NAMALWA (cell line): Measurements from ENCODE around the gene THAP3.
A peak's percentile ranks its signal among the peaks of the same experiment; 100 is the strongest.

ENCODE experiments used
- DNase-seq: peaks from one replicate; pipeline ENCODE4 v3.0.0-alpha.2; 2015; ENCODE audit warnings: low spot score

THAP3 gene

DNA sequence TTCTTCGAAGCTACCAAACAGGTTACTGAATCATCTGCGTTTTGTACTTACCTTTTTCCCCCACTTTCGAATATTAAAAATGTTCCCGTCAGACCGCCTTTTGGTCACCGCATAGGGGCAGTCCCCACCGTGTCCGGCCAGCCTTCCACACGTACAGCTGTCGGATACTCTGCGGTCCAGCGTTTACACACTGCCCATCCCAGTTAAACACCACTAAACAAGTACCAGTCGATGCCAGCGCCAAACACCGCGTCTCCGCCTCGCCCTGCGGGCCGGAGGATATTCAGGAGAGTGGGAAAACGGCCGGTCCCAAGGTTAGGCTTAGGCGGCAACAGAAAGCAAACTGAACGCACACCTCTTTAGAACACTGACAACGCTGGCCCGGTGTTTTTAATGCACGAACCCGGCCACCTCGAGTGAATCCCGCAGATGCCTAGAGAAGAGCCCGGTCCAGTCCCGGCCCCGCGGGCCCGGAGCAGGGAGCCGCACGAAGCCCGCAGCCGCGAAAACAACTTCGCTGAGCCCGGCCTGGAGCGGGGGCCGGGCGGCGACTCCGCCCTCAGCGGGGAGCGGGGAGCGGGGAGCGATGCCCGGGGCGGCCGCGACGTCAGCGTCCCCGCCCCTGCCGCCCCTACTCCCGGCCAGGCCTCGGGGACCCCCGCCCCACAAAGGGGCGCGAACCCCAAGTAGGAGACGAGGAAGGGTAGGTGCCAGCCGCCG is 11.9 kb upstream of the THAP3 start:
- peak; percentile 72 for DNase-seq

- peak; percentile 100 for DNase-seq
Measured at GRCh38 chr1:6613361-6614018, 11.2 kb upstream of the THAP3 start, which contains the start of gene PHF13. PHF13 (plus strand) TSS chr1:6613731; CDS start chr1:6614067, 336 bp downstream.

DNA sequence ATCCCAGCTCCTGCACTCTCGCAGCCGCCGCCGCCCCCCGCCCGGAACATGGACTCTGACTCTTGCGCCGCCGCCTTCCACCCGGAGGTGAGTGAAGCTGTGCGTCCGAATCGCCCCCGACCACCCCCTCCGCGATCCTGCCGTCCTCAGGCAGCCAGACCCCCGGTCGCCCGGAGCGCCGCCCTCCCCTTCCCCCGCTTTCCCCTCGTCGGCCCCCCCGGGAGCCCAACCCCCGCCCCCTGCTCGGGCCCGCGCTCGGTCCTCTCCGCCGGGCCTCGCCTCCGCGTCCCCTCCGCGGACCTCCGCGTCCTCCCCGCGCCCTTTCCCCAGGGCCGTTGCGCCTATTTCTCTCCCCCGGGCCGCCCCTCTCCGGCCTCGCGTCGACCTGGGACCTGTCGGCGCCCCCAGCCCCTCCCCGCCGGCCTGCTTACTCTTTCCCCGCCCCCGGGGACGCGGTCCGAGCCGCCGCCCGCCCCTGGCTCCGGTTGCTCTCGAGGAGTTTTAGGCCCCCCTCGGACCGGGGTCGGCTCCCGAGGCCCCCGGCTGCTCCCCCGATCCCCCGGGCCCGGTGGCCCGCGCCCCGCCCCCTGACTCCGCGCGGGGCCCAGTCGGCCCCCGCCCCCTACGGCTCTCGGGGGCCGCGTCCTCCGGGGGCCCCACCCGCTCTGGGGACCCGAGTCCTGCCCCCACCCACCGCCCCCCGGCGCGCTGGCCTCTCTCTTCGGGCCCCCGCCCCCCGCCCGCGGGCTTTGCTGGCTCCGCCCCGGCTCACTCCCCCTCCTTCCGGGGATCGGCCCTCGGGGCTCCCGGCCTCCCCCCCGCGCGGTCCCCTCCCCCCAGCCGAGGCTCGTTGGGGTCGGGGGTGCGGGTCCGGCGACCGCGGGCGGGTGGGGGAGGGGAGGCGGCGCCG is 10.4 kb upstream of the THAP3 start:
- DNase-seq, result peak; percentile 53

DNA sequence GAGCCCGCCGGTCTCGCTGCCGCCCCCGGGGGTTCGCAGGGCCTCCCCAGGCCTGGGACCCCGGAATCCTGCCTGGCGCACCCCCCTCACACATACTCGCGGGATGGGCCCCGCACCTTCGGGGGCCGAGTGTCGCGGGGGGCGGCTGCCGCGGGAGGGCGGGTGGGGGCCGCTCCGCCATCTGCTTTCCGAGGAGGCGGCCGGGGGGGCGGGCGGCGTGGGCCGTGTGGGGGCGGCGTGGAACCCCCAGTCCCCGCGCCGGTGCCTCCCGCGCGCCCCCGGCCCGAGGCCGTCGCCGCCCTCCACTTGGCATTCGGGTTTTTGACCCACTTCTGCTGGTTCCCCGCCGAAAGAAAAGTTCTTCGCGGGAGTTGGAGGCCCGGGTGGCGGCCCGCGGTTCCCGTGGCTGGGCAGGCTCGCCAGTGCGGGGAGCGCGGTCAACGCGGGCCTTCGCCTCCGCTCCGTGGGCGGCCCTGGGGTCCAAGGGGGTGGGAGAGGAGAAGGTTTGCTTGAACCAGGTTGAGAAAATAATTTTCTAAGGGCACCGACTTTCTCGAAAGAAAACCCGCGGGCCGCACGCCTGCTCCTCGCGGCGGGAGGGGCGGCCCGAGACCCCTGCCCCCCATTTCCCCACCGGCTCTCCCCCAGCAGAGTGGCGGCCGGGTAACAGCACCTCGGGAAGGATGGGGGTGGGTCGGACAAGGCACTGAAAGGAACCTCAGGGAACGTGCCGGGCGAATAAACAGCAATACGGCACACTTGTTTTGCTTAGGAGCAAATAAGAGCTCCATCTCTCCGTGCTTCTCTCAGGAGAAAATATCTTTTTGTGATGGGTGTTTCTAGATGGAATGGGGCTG is 9.5 kb upstream of the THAP3 start:
- DNase-seq, result no peak

DNA sequence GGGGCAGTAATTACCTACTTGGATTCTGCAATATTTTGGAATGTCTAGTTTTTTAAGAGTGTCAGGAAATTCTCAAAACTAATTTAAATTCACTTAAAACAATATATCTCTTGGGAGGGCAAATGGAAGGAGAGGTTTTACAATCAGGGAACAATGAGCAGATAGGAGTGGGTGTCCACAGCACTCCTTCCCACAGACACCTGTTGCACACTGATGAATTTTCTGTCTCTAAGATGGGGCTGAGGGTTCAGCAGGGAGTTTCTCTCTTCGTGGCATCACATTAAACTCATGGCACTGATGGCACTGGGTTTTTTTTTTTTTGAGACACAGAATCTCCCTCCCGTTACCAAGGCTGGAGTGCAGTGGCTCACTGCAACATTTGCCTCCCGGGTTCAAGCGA is 5.6 kb upstream of the THAP3 start:
- DNase-seq, result no peak

DNA sequence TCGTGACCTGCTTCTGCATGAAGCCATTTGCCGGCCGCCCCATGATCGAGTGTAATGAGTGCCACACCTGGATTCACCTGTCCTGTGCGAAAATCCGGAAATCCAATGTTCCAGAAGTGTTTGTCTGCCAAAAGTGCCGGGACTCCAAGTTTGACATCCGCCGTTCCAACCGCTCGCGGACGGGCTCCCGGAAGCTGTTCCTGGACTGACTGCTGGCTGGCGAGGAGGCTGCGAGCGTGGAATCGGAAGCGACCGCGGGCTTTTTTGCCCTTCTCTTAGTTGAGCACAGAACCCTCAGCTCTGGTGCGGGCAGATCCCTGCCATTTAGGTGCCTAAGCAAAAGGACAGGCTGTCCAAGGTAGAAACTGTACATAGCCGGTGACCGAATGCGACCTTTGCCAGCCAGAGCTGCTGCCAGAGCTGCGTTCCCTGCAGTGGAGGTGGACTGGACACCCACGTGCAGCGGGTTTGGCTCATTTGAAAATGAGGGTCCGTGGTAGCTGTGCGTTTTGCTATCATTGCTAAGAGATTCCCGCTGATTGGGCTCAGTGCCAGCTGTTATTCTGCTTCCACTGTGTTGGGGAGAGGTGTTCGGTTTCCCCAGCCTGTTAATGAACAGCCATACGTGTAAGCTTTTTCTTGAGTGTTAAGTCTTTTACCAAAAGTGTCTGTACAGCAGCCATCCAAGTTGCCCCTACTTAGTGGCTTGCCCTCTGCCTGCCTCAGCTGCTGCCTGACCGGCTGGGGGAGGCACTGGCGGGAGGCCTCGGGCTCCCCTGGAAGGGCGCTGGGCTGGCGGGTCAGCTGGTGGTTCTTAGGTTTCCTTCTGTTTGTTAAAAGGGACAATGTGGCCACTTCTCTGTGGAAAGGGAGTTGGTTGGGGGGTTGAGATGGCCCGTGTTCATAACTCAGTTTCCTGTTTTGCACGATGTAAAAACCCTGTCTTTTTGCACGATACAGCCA is 3.0 kb upstream of the THAP3 start:
- no peak for DNase-seq

- no peak for DNase-seq
Measured at GRCh38 chr1:6622396-6623152, 2.1 kb upstream of the THAP3 start.

DNA sequence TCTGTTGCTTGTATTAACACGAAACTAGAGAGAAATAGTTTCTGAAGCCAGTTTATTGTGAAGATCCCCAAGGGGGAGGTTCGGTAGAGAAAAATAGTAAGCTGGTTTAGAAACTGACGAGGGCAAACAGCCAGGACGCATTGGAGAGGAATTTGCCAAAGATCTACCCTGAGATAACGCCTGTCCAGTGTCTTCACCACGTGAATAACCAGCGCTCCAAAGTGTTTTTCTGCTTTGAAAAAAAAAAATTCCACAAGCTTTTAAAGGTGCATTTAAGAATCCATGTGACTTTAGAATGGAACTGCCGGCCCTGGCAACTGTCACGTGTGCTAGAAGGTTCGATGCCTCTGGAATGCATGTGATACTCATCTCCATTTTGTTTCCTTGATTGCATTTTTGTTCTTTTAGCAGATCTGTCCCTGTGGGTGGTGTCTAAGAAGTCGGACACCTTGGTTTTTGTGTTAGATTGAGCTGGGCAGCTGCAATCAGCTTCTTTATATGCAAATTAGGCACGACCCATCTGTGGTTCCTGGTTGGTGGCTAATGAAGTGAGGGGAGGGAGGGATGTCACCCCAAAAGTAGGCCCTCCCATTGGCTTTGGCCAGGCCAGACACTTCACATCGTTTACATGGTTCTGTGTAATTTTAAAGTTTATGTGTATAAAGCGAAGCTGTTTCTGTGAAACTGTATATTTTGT is 1.3 kb upstream of the THAP3 start:
- DNase-seq, result peak; percentile 62

GRCh38 chr1:6625584-6626149 is 999 bp downstream of the THAP3 start:
- DNase-seq, result no peak

- no peak for DNase-seq
Measured at GRCh38 chr1:6627031-6627430, 2.4 kb downstream of the THAP3 start.

DNA sequence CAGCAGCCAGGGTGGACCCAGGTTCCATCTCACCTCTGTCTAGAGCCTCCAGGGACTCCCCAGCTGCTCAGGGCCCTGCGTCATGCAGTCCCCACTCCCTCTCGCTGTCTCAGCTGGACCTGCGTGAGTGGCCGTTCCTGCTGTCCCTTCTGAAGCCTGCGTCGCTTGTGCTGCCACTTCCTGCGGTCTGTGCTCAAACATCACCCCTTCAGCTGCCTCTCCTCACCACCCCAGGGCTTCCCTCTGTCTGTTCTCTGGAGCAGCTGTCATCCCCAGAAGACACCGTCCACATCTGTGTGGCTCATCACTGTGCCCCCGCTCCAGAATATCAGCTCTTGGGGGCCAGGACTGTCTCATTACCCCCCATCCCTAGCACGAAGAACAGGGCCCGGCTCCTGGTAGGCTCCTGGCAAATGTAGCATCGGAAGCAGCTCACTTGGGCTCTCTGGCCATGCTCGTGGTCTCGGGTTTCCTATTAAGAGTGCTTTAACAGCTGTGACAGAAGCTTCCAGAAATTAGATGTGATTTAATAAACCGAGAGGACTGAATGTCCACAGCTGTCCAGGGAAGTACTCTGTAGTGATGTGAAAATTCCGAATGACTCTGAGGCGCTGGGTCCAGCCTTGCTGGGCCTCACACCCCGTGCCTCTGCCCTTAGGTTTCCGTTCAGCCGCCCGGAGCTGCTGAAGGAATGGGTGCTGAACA is 3.3 kb downstream of the THAP3 start:
- DNase-seq, result no peak

GRCh38 chr1:6628971-6629479 is 4.4 kb downstream of the THAP3 start:
- DNase-seq, result no peak

DNA sequence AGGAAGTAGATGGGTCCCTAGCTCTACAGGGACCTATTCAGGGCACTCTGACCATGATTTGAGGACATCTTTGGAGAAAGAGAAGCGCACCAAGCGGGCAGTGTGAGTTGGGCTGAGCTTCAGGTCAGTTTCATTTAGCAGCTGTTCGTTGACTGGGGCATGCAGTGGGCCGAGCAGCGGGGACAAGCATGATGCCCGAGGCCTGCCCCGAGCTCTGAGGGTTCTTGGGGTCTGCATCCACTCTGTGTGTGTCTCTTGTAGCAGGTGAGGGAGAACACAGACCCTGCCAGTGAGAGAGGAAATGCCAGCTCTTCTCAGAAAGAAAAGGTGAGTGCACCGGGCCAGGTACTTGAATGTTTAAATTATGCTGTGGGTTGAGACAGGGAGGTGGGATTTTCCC is 5.4 kb downstream of the THAP3 start:
- DNase-seq, result no peak

DNA sequence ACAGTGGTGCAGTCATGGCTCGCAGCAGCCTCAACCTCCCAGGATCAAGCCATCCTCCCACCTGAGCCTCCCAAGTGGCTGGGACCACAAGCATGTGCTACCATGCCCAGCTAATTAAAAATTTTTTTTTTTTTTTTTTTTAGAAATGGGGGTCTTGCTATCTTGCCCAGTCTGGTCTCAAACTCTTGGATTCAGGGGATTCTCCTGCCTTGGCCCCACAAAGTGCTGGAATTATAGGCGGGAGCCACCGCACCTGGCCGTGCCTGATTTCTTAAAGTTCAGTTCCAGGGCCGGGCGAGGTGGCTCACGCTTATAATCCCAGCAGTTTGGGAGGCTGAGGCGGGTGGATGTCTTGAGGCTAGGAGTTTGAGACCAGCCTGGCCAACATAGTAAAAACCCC is 6.4 kb downstream of the THAP3 start:
- DNase-seq, result no peak

DNA sequence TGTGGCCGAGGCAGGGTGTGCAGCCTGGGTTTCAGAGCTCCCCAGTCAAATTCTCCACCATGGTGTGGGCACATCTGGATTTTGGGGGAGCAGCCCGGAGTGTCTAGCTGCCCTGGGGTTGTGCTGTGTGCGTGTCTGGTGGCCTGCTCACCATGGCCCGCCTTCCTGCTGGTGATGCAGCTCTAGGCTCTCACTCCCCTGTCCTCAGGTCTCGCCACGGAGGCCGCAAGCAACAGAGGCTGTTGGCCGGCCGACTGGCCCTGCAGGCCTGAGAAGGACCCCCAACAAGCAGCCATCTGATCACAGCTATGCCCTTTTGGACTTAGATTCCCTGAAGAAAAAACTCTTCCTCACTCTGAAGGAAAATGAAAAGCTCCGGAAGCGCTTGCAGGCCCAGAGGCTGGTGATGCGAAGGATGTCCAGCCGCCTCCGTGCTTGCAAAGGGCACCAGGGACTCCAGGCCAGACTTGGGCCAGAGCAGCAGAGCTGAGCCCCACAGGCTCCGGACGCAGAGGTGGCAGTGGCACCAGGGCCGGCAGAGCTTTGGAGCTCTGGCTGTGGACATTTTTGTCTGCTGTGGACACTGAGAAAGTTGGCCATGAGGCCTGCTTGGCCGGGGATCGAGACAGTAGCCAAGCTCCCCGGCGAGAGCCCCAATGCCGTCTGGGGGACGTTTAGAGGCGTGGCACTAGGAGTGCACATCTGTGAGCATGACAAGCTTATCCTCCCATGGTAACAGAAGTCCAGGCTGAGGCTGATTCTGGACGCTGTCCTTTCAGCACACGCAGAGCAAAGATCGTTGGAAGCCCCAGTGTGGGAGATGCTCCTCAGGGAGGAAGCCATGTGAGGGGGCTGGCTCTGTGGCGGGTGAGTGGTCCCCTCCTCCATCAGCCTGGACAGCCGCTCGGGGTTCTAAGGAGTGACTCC is 8.2 kb downstream of the THAP3 start:
- no peak for DNase-seq

GRCh38 chr1:6634371-6635052 is 9.8 kb downstream of the THAP3 start:
- peak; percentile 49 for DNase-seq
